ENCODE results near the gene PARVA. TPM values are rescaled to one million over a fixed set of nuclear protein-coding genes. Genes with fewer than 3 reads are reported as not detected.

The PARVA gene
- total RNA-seq, 4 donors from 2014 or later, result 10.0 to 25.0 (median 14.2) TPM

GRCh38 chr11:12382451-12382850 is 5.1 kb downstream of the PARVA start:
- no peak for TF ChIP-seq POLR2A (IDR thresholded peaks at IDR 0.05)
- TF ChIP-seq, protein P1, sequence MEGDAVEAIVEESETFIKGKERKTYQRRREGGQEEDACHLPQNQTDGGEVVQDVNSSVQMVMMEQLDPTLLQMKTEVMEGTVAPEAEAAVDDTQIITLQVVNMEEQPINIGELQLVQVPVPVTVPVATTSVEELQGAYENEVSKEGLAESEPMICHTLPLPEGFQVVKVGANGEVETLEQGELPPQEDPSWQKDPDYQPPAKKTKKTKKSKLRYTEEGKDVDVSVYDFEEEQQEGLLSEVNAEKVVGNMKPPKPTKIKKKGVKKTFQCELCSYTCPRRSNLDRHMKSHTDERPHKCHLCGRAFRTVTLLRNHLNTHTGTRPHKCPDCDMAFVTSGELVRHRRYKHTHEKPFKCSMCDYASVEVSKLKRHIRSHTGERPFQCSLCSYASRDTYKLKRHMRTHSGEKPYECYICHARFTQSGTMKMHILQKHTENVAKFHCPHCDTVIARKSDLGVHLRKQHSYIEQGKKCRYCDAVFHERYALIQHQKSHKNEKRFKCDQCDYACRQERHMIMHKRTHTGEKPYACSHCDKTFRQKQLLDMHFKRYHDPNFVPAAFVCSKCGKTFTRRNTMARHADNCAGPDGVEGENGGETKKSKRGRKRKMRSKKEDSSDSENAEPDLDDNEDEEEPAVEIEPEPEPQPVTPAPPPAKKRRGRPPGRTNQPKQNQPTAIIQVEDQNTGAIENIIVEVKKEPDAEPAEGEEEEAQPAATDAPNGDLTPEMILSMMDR (IDR thresholded peaks at IDR 0.05), result no peak
- WGBS, 2 donors, result 86 to 92% methylated on average over 1 of the region's 1 CpG
- H3K4me3 ChIP-seq (ENCODE audit: low read depth, poor library complexity, severe bottlenecking), result no peak overlapping the region
- DNase-seq (ENCODE audit: low spot score in 2 of 2), result no peak
- intact Hi-C loops (cut with DNase I; ENCODE audit: low total_unique reads), result no loop called here

GRCh38 chr11:12386309-12386708 is 8.9 kb downstream of the PARVA start:
- H3K4me3 ChIP-seq (ENCODE audit: low read depth, poor library complexity, severe bottlenecking), result no peak overlapping the region
- intact Hi-C loops (cut with DNase I; ENCODE audit: low total_unique reads), result no loop called here
- TF ChIP-seq, protein P1 (IDR thresholded peaks at IDR 0.05), result no peak
- no peak for TF ChIP-seq POLR2A (IDR thresholded peaks at IDR 0.05)
- DNase-seq (ENCODE audit: low spot score in 2 of 2), result no peak
- WGBS, 2 donors, result 94 to 96% methylated on average over 1 of the region's 1 CpG

GRCh38 chr11:12386745-12387144 is 9.4 kb downstream of the PARVA start:
- TF ChIP-seq, protein P1 (IDR thresholded peaks at IDR 0.05), result no peak
- TF ChIP-seq POLR2A (IDR thresholded peaks at IDR 0.05), result no peak
- WGBS, 2 donors, result 36 to 72% methylated on average over 2 of the region's 2 CpGs
- intact Hi-C loops (cut with DNase I; ENCODE audit: low total_unique reads), result no loop called here

GRCh38 chr11:12388173-12388572 is 10.8 kb downstream of the PARVA start:
- WGBS, 2 donors, result 57 to 72% methylated on average over 3 of the region's 3 CpGs
- no peak overlapping the region for H3K4me3 ChIP-seq (ENCODE audit: low read depth, poor library complexity, severe bottlenecking)
- intact Hi-C loops (cut with DNase I; ENCODE audit: low total_unique reads), result no loop called here
- DNase-seq (ENCODE audit: low spot score in 2 of 2), result no peak
- TF ChIP-seq, protein P1 (IDR thresholded peaks at IDR 0.05), result no peak
- TF ChIP-seq POLR2A (IDR thresholded peaks at IDR 0.05), result no peak

More at GRCh38 chr11:12386745-12387144, 9.4 kb downstream of the PARVA start:
- no peak for DNase-seq (ENCODE audit: low spot score in 2 of 2)
- H3K4me3 ChIP-seq (ENCODE audit: low read depth, poor library complexity, severe bottlenecking), result no peak overlapping the region

DNA sequence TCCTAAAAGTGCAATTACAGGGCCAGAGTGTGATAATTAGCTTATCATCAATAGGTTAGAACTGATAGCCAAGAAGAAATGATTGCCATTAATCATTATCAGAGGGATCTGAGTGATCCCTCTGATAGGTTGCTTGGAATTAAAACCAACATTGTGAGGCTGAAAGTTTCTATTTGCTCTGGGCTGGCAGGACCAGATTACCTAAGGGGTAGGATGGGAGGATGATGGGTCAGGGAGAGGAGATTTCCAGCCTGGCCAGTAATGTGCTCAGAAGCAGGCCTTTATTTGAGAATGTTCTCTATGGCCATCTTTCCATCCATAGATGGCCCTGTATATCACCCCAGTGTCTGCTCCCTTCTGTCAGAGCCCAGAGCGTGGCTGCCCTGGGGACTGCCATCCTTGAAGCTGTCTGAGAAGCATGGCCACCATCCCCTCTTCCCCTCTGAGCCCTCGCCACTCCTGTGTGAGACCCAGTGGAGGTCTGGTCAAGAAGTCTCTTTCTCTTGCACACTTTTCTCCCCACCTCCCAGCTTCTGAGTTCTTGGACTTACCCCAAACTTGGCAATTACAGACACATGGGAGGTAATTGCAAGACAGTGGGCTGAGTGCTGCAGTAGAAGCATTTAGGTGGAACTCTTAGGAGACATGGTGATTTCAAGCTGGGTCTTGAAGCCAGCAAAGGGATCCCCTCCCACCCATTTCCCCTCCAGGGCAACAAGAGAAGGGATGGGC is 11.7 kb downstream of the PARVA start:
- TF ChIP-seq, protein P1 (IDR thresholded peaks at IDR 0.05), result no peak
- no peak for TF ChIP-seq POLR2A (IDR thresholded peaks at IDR 0.05)
- DNase-seq (ENCODE audit: low spot score in 2 of 2), result no peak
- intact Hi-C loops (cut with DNase I; ENCODE audit: low total_unique reads), result no loop called here
- H3K4me3 ChIP-seq (ENCODE audit: low read depth, poor library complexity, severe bottlenecking), result no peak overlapping the region
- WGBS, 2 donors, result 87 to 94% methylated on average over 2 of the region's 2 CpGs

Measured in lower leg skin (tissue), 4 donors.